GM12865 (cell line): Measurements from ENCODE around the gene JCAD.
"Not testable (repeated sequence)": the region's sequence is repeated elsewhere in the genome, so short reads cannot be mapped to it uniquely, and the experiment has no call there.

Experiments used
- DNase-seq: peaks from one replicate; pipeline ENCODE4 v3.0.0; 2010; ENCODE audit warnings: low read depth
- H3K4me3 ChIP-seq: 2 replicates; pipeline ENCODE4 v1.5.1; 2011; ENCODE audit warnings: mild to moderate bottlenecking, low read depth, low read length, control low read depth
- TF ChIP-seq, protein P1 (sequence below): IDR thresholded peaks from 2 replicates; pipeline ENCODE4 v1.5.1; 2011; ENCODE audit warnings: low read length, control low read depth, low read depth, inconsistent platforms; ENCODE audit not compliant: insufficient read depth; ENCODE audit errors: missing control alignments

The JCAD gene

DNA sequence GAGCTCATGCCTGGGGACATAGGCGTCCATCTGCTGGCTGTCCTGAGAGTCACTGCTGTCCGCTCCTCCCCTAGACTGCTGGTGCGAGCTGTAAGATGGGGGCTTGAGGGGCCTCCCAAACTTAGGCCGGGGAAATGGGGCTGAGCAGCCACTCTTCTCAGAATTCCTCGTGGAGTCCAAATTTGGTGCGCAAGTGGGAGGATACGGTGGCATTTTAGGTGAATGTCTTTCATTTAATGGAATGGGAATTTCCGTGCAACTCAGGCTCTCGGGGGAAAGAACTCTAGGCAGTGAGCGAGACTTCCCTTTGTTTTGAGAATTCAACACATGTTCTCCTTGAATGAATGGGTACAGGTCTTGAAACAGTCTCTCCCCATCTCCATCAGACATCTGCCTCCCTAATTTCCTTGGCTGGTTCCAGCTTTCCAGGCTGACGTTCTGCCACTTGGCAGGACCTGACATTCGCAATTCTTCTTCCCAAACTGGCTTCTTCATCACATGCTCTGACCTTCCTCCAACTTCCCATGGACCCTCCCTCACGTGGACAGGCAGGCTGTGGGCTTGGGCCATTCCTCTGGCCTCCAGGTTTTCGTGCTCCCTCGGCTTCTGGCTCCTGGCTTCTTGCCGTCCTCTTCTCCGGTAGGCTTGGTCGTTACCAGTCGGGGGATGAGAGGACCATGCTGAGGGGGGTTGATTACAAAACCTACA is 30.1 kb downstream of the JCAD start:
- no peak overlapping the region for H3K4me3 ChIP-seq
- TF ChIP-seq, protein P1, sequence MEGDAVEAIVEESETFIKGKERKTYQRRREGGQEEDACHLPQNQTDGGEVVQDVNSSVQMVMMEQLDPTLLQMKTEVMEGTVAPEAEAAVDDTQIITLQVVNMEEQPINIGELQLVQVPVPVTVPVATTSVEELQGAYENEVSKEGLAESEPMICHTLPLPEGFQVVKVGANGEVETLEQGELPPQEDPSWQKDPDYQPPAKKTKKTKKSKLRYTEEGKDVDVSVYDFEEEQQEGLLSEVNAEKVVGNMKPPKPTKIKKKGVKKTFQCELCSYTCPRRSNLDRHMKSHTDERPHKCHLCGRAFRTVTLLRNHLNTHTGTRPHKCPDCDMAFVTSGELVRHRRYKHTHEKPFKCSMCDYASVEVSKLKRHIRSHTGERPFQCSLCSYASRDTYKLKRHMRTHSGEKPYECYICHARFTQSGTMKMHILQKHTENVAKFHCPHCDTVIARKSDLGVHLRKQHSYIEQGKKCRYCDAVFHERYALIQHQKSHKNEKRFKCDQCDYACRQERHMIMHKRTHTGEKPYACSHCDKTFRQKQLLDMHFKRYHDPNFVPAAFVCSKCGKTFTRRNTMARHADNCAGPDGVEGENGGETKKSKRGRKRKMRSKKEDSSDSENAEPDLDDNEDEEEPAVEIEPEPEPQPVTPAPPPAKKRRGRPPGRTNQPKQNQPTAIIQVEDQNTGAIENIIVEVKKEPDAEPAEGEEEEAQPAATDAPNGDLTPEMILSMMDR: no peak
- no peak for DNase-seq

DNA sequence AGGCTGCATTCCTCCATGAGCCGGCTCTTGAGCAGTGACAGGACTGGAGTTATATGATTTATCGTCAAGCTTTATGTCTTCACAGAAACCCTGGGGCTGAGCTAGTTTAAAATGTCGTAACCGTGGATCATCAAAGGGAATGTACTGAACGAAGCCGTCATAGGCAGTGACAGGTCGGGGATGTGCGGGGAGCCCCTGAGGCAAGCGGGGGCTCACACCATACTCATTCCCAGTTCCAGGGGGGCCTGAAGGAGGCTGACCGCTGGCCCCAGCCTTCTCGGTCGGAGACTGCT is 30.7 kb downstream of the JCAD start:
- no peak for DNase-seq
- no peak overlapping the region for H3K4me3 ChIP-seq
- TF ChIP-seq, protein P1: no peak

DNA sequence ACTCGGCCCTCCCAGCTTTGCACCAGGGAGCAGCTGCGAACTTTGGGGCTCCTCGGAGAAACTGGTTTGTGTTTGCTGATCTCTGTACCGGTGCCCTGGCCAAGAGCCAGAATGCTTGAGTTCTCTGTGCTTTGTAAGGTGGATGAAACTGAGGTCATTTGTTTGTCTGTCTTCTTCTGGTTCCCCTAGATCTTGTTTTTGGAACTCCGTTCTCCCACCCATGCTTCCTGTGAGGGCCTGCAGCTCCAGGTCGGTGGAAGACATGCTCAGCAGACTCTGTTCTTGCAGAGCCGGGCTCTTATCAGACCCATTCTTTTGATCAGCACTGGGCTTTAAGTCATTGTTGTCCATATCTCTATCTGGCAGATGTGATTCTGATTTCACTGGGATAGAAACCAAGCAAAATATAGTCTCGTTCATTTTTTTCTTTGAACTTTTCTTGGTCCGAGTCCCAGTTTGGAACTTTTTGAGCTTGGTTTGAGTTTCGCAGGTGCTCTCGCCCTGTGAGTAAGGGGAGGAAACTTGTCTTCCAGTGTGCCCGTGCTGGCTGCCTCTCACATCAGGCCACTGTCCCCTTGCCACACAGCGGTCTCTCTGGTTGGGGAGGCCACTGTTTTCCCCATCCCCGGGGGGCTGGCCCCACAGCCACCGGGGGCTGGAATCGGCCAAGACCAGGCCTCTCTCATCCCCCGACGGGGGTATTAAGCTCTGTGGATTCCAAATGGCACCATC is 31.2 kb downstream of the JCAD start:
- DNase-seq: peak; percentile 5
- H3K4me3 ChIP-seq: no peak overlapping the region
- TF ChIP-seq, protein P1: no peak

DNA sequence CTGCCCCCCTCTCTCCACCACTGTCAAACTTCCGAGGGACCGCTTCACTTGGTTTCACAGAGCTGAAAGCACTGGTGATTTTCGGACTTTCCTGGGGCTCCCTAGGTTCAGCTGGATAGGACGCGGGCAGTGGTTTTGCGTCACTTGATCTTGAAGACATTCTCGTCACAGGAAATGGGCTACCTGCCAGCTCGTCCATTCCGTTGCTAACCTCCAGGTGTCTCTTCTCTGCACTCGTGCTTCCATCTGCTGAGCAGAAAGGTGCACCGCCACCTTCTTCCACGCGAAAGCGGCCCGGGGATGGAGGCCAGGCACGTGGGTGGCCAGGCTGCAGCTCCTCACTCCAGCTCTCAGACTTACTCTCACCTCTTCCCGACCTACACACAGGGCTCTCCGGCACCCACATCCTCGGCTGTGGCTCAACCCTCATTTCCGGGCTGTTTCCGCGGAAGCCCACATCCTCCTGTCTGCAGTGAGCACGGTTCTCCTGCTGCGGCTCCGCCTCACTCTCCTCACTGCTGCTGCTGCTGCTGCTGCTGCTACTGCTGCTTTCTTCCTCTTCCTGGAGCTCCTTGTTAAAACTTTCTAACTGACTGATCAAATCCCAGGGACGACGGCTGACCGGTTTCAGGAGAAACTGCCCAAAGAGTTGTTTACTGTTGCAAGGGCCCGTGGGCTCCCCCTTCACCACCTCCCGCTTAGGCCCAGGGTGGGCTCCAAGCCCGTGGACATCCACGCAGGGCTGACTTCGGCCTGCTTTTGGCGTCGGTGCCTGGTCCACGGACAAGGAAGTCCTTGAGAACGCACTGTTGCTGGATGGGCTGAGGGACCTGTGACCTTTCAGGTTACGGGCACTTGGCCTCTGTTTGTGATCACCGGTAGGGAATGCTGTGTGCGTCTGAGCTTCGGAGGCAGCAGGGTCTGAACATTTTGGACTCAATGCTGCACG is 32.1 kb downstream of the JCAD start:
- peak overlapping the region; percentile 23 for H3K4me3 ChIP-seq
- TF ChIP-seq, protein P1: peak; percentile 22
- peak; percentile 83 for DNase-seq

DNA sequence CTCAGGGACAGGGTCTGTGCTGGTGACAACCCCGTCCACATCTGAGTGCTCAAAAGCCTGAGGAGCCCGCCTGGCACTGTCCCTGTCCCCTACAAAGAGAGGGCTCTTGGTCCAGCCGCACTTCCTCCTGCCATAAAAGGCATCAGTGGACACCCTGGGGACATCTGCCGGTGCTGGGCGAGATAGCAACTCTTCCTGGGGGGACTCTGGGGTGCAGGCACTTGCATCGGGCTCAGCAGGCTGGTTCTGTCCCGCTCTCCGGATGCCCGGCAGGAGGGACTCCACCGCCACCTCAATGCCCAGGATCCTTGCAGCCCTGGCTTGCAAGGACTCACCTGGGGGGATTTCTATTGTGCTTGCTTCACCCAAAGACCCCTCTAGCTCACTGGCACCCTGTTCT is 32.8 kb downstream of the JCAD start:
- no peak for DNase-seq
- TF ChIP-seq, protein P1: no peak
- H3K4me3 ChIP-seq: no peak overlapping the region

DNA sequence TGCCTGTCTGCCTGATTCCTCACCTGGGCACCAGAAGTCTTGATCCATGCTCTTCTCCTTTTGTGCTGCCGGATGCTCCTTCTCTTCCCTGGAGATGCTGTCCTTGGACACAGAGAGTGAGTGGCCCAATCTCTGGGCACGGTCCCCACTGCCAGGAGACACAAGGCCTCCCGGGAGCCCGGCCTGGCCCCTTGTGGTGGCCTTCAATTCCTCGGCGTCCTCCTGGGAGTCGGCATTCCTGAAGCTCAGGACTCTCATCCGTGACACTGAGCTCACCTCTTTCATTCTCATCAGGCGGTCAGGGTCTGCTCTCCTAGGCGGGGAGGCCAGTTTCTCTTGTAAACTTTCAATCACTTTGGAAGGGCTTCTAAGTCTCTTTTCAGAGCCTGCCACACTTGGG is 33.3 kb downstream of the JCAD start:
- TF ChIP-seq, protein P1: no peak
- no peak overlapping the region for H3K4me3 ChIP-seq
- DNase-seq: no peak

DNA sequence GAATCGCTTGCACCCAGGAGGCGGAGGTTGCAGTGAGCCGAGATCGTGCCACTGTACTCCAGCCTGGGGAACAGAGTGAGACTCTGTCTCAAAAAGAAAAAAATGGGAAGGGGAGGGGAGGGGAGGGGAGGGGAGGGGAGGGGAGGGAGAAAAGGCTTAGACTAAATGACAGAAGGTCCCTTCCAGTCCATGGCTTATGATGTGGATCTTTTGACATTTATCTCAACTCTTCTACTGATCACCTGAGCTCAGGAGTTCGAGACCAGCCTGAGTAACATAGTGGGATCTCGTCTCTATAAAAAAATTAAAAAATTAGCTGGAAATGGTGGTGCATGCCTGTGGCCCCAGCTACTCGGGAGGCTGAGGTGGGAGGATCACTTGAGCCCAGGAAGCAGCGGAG is 34.0 kb downstream of the JCAD start:
- H3K4me3 ChIP-seq, DNase-seq: not testable (repeated sequence)
